Vagina (tissue), 2 donors: Measurements from ENCODE around the gene RGL4. TPM values are rescaled to one million over a fixed set of nuclear protein-coding genes. Genes with fewer than 3 reads are reported as not detected.

ENCODE experiments used
- DNase-seq, 2 donors: peaks; one replicate each; pipeline ENCODE4 v3.0.0-alpha.2; 2017; ENCODE audit errors: extremely low spot score in 2 of 2
- H3K27ac ChIP-seq: fragments of 200-600 bp; sonication (generic); one replicate; pipeline ENCODE4 v1.5.1; 2019
- H3K27me3 ChIP-seq: fragments of 200-600 bp; sonication (generic); one replicate; pipeline ENCODE4 v1.5.1; 2019
- H3K36me3 ChIP-seq, 2 donors: fragments of 200-600 bp; sonication (generic); one replicate each; pipeline ENCODE4 v1.5.1; 2017 to 2019
- H3K4me1 ChIP-seq: fragments of 200-600 bp; sonication (generic); one replicate; pipeline ENCODE4 v1.5.1; 2019
- H3K4me3 ChIP-seq, 2 donors: fragments of 200-600 bp; sonication (generic); 1 replicate in 1 of 2; 2 replicates in 1 of 2; pipeline ENCODE4 v1.5.1; 2016 to 2019
- H3K9me3 ChIP-seq: fragments of 200-600 bp; sonication (generic); one replicate; pipeline ENCODE4 v1.5.1; 2019
- POLR2A ChIP-seq, 2 donors: fragments of 450-650 bp; IDR thresholded peaks; one replicate each; pipeline ENCODE4 v1.6.1; 2017; ENCODE audit warnings: antibody characterized with exemption in 2 of 2, mild to moderate bottlenecking in 2 of 2, moderate library complexity in 2 of 2
- POLR2AphosphoS5 ChIP-seq, 2 donors: sonication (generic); formaldehyde crosslinking; IDR thresholded peaks; one replicate each; pipeline ENCODE4 v1.9.0; 2017; ENCODE audit warnings: antibody characterized with exemption in 2 of 2, mild to moderate bottlenecking in 2 of 2, low read depth in 1 of 2; ENCODE audit not compliant: insufficient read depth in 1 of 2
- intact Hi-C: fragments of 100-400 bp; cut with DNase I; formaldehyde crosslinking; loops from one replicate; pipeline ENCODE4 v1.15.1; 2023
- total RNA-seq: library from RNA; depleted of rRNA; stranded (reverse); fragments of >200 nt; gene quantifications from one replicate; pipeline ENCODE4 v1.2.3, GENCODE V29; 2016
- TF ChIP-seq, protein P1 (sequence below), 3 experiments: fragments of 450-650 bp in 2 of 3; fragments of 200-600 bp in 1 of 3; sonication (generic) in 1 of 3; IDR thresholded peaks; one replicate each; pipeline ENCODE4 v1.5.1; 2017 to 2019; ENCODE audit warnings: antibody characterized with exemption in 3 of 3, mild to moderate bottlenecking in 2 of 3, moderate library complexity in 2 of 3

RGL4 gene
- total RNA-seq, 1 donor from 2014 or later, result not detected

DNA sequence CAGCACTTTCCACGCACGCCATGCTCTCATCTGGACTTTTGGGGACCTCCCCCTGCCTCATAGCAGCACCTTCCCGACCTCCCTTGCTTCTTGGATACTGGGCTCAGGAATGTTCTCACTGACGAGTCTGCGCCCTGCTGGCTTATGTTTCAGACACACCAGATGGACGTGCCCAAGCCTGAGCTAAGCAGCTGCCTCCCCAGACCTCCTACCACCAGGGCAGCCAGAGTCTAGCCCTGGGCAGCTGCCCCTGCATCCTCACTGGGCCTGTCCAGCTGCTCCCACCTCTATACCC is 13.2 kb upstream of the RGL4 start:
- Histone ChIP-seq H3K36me3 (no peaks in the 10 kb centered on the region), H3K27me3 (no peaks in the 10 kb centered on the region), H3K4me1 (no peaks in the 10 kb centered on the region), H3K9me3 (no peaks in the 10 kb centered on the region), H3K27ac (no peak overlapping the region), H3K4me3 (no peak overlapping the region)
- DNase-seq, result no peak
- intact Hi-C loops, result no loop called here
- TF ChIP-seq POLR2AphosphoS5 (IDR thresholded peaks at IDR 0.05; ENCODE audit: insufficient read depth in 1 of 2, low read depth in 1 of 2) (no peak), POLR2A (IDR thresholded peaks at IDR 0.05) (no peak)
- TF ChIP-seq, protein P1, sequence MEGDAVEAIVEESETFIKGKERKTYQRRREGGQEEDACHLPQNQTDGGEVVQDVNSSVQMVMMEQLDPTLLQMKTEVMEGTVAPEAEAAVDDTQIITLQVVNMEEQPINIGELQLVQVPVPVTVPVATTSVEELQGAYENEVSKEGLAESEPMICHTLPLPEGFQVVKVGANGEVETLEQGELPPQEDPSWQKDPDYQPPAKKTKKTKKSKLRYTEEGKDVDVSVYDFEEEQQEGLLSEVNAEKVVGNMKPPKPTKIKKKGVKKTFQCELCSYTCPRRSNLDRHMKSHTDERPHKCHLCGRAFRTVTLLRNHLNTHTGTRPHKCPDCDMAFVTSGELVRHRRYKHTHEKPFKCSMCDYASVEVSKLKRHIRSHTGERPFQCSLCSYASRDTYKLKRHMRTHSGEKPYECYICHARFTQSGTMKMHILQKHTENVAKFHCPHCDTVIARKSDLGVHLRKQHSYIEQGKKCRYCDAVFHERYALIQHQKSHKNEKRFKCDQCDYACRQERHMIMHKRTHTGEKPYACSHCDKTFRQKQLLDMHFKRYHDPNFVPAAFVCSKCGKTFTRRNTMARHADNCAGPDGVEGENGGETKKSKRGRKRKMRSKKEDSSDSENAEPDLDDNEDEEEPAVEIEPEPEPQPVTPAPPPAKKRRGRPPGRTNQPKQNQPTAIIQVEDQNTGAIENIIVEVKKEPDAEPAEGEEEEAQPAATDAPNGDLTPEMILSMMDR (IDR thresholded peaks at IDR 0.05), result no peak

DNA sequence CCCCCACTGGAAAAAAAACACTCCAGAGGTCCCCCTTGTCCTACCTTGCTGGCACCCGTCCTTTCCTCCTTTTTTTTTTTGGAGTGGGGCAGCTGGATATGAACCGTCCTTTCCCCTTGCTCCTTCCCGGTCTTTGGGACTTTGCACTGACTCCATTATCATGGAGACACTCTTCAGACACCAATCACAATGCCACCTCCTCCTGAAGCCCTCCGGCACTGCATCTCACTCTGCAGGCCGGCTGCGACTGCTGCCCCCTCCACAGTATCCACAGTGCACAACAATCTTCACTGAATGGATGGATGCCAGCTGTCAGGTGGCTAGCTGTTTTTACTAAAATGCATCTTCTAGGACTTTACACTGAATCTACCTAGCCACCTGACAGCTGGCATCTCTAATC is 12.7 kb upstream of the RGL4 start:
- H3K36me3 ChIP-seq, result no peaks in the 10 kb centered on the region
- intact Hi-C loops, result no loop called here

GRCh38 chr22:23681026-23681809 is 9.6 kb upstream of the RGL4 start:
- intact Hi-C loops, result no loop called here
- TF ChIP-seq POLR2A (IDR thresholded peaks at IDR 0.05) (no peak), POLR2AphosphoS5 (IDR thresholded peaks at IDR 0.05; ENCODE audit: insufficient read depth in 1 of 2, low read depth in 1 of 2) (no peak)
- TF ChIP-seq, protein P1 (IDR thresholded peaks at IDR 0.05), result no peak
- no peak overlapping the region for H3K4me3 ChIP-seq
- no peaks in the 10 kb centered on the region for H3K36me3 ChIP-seq
- no peak for DNase-seq
- no peak overlapping the region for H3K27ac ChIP-seq
- H3K9me3 ChIP-seq, result no peaks in the 10 kb centered on the region
- H3K27me3 ChIP-seq, result no peaks in the 10 kb centered on the region
- peaks cover 7% of the 10 kb centered on the region for H3K4me1 ChIP-seq

More for the DNA sequence above, 12.7 kb upstream of the RGL4 start:
- H3K9me3 ChIP-seq, result no peaks in the 10 kb centered on the region
- no peak overlapping the region for H3K4me3 ChIP-seq
- no peaks in the 10 kb centered on the region for H3K27me3 ChIP-seq
- no peak overlapping the region for H3K27ac ChIP-seq
- TF ChIP-seq POLR2A (IDR thresholded peaks at IDR 0.05) (no peak), POLR2AphosphoS5 (IDR thresholded peaks at IDR 0.05; ENCODE audit: insufficient read depth in 1 of 2, low read depth in 1 of 2) (no peak)
- TF ChIP-seq, protein P1 (IDR thresholded peaks at IDR 0.05), result no peak
- no peak for DNase-seq
- no peaks in the 10 kb centered on the region for H3K4me1 ChIP-seq

DNA sequence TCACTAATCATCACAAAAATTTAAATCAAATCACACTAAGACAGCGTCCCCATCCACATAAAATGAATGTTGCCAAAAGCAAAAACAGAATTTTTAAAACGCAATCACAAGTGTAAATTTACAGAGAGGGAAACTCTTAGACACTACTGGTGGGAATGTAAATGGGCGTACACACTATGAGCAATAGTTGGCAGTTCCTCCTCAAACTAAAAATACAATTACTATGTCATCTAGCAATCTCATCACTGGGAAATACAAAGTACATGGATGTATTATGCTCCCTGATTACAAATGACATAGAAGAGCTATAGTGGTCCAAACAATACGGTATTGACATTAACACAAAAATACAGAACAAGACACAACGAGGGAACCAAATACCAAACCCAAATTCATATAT is 8.7 kb upstream of the RGL4 start:
- H3K27me3 ChIP-seq, result no peaks in the 10 kb centered on the region
- no peak for DNase-seq
- TF ChIP-seq POLR2A (IDR thresholded peaks at IDR 0.05), result no peak
- H3K27ac ChIP-seq, result no peak overlapping the region
- intact Hi-C loops, result no loop called here
- no peaks in the 10 kb centered on the region for H3K9me3 ChIP-seq
- no peaks in the 10 kb centered on the region for H3K36me3 ChIP-seq
- no peak overlapping the region for H3K4me3 ChIP-seq
- H3K4me1 ChIP-seq, result peaks cover 7% of the 10 kb centered on the region

- Histone ChIP-seq H3K27me3 (no peaks in the 10 kb centered on the region), H3K4me1 (peaks cover 7% of the 10 kb centered on the region), H3K36me3 (no peaks in the 10 kb centered on the region), H3K27ac (no peak overlapping the region), H3K9me3 (no peaks in the 10 kb centered on the region), H3K4me3 (no peak overlapping the region)
- no peak for TF ChIP-seq POLR2A (IDR thresholded peaks at IDR 0.05)
- no peak for TF ChIP-seq POLR2AphosphoS5 (IDR thresholded peaks at IDR 0.05; ENCODE audit: insufficient read depth in 1 of 2, low read depth in 1 of 2)
- TF ChIP-seq, protein P1 (IDR thresholded peaks at IDR 0.05), result no peak
- DNase-seq, result no peak
- intact Hi-C loops, result no loop called here
Observed at GRCh38 chr22:23682827-23683355, 7.9 kb upstream of the RGL4 start.
